NCI-H1694 treated with DMSO at 0.1 percent for 48 hours (cell line): ENCODE data around the gene STMND1.

ENCODE experiments used
- DNase-seq: peaks from one replicate; lab custom pipeline; 2025; lab: John Stamatoyannopoulos, UW

STMND1 gene

GRCh38 chr6:17161076-17161475 is 59.2 kb downstream of the STMND1 start:
- no peak for DNase-seq

DNA sequence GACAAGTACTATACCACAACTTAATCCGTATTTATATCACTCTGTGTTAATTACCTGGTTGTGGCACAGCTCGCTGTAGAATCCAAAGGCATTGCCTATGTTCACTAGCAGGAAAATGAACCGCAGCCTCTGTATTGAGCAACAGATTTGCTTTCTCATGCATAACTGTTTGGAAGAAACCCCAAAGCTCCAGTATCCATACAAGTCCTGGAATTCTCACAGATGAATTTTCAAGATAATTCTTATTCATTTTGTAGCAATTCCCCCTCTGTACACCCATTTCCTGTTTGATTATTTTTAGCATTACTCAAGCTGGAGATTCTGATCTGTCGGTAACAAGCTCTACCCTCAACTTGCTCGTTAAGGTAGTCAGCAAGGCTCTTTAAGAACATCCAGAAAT is 63.5 kb downstream of the STMND1 start:
- no peak for DNase-seq

DNA sequence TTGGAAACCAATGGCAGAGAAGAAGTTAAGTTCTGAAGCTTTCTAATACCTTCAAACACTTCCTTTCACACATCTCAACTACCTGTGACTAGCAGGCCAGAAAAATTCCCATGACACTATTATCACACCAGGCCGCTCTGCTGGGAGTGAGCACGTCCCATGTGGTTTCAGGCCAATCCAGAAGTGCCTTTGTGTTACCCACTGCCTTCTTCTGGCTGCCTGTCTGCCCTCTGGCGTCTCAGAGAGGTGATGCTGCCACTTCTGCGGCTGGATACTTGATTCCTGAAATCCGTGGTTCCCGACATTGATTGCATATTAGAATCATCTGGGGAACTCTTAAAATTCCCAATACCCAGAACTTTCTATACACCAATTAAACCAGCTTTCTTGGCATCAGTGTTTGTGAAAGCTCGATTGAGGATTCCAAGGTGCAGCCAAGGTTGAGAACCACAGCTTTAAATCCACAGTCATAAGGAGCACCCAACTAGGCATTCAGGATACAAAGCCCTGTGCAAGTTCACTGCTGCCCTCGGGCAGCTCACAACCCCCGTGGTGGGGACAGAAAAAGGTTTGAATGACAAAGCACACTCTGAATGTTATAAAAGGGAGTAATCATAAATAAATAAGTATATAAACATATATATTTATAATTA is 65.6 kb downstream of the STMND1 start:
- DNase-seq, result no peak

- no peak for DNase-seq
Measured at GRCh38 chr6:17169291-17169690, 67.4 kb downstream of the STMND1 start.

- no peak for DNase-seq
Measured at GRCh38 chr6:17169711-17170110, 67.9 kb downstream of the STMND1 start.

DNA sequence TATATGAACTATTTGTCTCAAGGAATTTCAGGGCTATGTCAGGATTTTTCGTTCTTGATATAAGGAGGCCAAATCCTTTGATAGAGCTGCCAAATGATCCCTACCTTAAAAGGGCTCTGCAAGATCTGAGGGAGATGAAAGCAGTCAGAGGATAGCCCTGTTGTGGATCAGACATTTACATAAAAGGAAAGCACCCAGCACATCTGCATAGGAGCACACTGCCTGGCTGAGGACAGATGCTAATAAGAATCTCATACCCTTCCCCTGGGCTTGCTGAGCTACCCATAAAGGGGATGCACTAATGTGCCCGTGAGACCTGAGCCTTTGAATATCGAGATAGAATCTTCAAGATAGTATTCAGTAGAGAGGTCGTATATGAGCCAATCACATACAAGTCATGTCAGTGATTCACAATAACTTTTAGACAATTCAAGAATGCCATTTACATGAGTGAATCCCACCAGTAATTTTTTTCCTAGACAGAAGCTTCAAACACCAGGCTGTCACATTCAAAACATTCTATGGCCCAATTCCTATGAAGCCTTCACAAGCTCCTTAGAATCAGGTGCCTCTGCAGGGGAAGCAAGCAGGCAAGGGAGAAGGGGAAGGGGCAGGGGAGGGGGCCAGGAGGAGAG is 71.1 kb downstream of the STMND1 start:
- DNase-seq, result no peak

DNA sequence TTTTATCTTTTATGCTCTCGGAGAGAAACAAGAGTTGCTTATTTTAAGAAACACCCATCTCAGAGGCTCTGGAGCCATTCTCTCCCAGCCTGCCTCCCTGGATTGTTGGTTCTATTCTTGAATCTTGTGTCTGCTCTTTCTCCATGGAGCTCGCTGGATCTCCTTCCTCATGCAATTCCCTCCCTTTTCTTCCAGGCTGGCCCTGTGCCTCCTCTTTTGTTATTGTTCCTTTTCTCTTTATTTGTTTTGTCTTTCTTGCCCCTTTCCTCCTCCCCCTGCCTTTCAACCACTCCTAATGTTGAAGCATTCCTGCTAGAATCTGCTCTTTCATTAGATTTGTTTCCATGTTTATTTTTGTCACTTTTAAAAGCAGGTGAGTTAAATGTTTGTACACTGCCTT is 76.5 kb downstream of the STMND1 start:
- no peak for DNase-seq

GRCh38 chr6:17178754-17179529 is 77.1 kb downstream of the STMND1 start:
- peak; percentile 73 for DNase-seq

DNA sequence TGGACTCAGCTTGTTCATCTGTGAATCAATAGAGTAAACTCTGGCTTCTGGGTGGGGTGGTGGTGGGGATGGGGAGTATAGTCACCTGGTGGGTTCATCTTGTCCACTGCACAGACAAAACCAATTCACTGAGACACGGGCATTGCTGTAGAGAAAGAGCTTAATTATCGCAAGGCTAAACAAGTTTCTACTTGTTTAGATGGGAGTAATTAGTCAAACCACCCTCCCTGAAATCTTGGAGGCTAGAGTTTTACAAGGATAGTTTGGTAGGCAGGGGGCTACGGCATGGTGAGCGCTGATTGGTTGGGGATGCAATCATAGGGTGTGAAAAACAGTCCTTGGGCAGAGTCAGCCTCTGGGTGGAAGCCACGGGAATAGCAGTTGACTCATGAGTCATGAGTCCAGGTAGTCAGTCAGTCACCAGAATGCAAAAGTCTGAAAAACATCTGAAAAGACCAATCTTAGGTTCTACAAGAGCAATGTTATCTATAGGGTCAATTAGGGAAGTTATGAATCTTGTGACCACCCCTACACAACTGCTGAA is 77.8 kb downstream of the STMND1 start:
- DNase-seq, result no peak
